ENCODE measurements around the gene CCM2L.

The CCM2L gene

DNA sequence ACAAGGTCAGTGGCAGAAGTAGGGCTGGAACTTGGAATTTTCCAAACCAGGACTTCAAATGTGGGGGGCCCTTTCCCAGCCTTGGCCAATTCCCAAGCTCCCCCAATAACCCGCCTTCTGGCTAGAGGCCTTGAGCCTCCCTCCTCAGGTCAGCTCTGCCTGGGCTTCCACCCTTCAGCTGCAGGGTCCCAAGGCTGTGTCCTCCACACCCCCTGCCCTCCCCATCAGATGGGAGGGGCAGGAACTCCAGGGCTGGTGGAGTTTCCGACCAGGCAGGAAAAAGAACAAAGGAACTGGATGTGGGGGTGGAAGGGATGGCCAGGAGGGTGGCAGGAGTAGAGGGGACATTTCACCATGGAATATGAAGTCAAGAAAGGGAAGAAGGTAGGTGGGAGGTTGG lies at the start of gene CCM2L:
Gene CCM2L, plus strand, starts transcription at position 338 of the 400 bp plus-strand sequence. Its CDS starts 17 bp downstream, at position 355.
- no peak for DNase-seq

DNA sequence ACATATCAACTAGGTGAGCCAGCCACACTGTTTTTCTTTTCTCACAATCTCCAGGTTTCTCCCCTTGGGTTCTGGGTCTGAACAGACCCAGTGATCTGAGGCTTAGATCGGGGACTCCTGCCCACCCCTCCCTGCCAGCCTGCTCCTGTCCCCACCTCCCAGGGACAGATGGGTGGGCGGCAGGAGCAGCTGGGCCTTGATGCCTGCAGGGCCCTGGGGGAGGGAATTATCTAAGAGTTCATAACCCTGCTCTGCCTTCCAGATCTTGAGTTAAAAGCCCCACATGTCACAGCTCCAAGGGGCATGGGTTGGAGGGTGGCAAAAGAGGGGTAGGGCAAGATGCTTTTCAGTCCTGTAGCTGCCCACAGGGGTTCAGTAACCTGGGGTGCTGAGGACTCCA lies 47.5 kb upstream of the CCM2L start:
- no peak for DNase-seq

DNA sequence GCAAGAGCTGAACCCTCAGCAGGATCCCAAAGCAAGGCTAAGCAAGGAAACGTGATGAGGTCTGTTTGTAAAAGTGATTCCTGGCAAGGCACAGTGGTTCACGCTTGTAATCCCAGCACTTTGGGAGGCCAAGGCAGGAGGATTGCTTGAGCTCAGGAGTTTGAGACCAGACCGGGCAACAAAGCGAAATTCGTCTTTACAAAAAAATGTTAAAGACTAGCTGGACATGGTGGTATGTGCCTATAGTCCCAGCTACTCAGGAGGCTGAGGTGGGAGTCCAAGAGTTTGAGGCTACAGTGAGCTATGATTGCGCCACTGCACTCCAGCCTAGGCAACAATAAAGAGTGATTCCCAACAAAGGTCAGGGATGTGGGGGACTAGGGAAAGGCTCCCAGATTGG lies 46.3 kb upstream of the CCM2L start:
- no peak for DNase-seq

DNA sequence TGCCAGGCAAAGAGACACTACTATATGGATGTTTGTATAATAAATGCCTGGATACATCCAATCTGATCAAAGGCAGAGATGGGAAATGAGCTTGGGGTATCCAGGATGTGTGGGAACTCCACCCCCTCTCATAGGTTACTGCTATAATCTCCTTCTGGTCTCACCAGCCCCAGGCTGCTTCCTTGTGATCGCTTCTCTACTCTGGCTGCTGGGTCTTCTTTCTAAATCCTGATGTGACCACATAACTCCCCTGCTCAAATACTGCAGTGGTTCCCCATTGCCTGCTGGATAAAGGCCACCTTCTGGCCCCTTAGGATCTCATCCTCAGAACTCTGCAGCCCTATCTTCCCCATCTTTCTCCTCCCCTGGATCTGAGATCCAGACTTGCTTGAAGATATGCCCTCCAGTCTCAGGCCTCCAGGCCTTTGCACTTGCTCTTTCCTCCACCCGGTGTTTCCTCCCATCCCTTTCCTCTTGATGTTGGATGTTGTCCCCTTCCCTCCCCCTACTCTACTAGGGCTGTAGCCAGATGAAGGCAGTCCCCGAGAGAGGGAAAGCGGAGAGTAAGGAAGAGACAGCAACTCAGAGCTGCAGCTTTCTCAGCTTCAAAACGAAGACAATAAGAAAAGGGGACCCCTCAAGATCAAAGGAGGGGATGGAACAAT lies 43.1 kb upstream of the CCM2L start:
- no peak for DNase-seq

DNA sequence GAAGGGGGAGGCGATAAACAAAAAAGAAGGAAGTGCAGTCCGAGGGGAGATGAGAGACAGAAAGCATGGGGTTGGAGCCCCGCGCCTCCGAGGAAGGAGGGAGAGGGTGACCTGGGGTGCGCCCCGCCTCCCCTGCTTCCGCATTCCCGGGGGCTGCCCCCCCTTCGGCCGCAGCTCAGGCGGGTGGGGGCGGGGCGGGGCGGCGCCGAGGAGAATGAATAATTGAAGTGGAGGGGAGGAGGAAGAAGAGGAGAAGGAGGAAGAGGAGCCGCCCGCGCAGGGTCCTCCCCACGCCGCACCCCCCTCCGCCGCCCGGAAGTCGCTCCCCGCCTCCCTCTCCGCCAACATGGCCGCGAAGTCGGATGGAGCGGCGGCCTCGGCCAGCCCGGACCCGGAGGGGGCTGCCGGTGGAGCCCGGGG lies 42.4 kb upstream of the CCM2L start, which contains the start of gene XKR7:
Gene XKR7, plus strand, starts transcription at position 322 of the 420 bp plus-strand sequence. Its CDS starts 25 bp downstream, at position 347.
- DNase-seq: no peak

DNA sequence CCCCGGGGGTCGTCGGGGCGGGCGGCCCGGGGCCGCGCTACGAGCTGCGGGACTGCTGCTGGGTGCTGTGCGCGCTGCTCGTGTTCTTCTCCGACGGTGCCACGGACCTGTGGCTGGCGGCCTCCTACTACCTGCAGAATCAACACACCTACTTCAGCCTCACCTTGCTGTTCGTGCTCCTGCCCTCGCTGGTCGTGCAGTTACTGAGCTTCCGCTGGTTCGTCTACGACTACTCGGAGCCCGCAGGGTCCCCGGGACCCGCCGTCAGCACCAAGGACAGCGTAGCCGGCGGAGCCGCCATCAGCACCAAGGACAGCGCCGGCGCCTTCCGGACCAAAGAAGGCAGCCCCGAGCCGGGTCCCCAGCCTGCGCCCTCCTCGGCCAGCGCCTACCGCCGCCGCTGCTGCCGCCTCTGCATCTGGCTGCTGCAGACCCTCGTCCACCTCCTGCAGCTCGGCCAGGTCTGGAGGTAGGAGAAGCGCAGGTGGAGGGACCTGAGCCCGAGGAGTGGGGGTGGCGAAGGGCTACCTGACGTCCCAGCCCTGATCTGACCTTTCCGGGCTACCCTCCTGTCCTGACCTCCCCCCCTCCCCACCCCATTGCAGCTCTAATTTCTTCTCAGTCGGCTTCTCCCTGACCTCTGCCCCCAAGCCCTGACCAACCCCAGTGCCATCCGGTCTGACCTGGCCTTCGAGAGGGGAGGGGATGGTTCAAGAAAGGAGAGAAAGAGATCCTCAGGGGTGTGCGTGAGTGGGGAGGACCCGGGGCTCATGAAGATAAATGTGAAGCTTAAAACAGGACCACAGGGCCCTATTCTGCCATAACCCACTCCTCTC lies 41.7 kb upstream of the CCM2L start:
- DNase-seq: peak; percentile 67

DNA sequence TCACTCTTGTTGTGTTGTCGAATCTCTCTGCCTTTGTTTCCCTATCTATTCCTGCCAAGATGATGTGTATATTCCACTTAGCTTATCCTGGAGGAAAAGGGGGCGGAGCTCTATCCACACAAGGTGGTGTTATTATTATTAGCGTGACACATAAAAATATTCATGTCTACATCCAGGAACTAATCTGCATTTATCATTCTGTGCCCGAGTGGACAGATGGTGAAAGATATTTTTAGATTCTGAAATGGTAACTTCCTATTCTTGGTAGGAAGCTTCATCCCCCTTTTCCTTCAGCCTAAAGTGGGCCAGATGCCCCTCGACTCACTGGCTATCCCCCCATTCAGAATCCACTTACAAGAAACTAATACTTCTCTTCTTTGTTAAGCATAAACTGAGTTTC lies 40.2 kb upstream of the CCM2L start:
- no peak for DNase-seq

DNA sequence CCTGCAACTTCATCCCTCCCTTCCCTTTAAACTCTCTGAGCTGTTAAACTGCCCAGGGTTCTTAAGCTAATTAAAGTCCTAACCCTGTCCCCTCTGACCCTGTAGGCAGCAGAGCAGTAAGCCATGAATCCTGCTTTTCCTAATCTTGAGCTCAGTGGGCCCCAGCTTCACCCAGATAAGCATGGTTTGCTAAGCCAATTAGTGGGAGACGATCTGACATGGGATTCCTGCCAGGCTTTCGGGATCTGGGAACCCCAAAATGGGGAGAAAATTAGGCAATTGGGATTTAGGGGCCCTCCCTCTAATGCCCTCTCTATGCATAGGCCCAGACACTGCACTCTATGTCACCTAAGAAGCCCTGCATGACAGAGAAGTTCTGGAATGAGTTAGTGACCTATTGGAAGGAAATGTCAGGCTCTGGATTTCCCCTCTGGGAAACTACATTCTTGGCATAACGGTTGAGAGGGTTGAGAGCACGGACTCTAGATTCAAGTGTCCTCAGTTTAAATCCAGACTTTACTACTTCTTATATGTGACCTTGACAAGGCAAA lies 37.7 kb upstream of the CCM2L start:
- no peak for DNase-seq

DNA sequence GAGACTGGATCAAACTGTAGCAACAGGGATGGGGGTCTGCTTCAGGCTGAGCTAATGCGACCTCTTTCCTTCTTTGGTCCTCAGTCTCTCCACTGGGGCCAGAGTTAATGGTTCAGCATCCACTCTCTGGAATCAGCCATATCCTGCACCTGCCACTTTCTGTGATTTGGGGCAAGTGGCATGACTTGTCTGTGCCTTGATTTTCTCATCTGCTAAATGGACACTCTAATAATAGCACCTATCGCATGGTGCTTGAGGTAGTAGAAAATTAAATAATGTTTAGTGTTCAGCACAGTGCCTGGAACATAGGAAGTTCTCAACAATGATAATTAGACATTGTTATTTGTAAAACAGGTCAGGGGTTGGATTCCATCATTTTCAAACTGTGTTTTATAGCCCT lies 35.9 kb upstream of the CCM2L start:
- DNase-seq: no peak

DNA sequence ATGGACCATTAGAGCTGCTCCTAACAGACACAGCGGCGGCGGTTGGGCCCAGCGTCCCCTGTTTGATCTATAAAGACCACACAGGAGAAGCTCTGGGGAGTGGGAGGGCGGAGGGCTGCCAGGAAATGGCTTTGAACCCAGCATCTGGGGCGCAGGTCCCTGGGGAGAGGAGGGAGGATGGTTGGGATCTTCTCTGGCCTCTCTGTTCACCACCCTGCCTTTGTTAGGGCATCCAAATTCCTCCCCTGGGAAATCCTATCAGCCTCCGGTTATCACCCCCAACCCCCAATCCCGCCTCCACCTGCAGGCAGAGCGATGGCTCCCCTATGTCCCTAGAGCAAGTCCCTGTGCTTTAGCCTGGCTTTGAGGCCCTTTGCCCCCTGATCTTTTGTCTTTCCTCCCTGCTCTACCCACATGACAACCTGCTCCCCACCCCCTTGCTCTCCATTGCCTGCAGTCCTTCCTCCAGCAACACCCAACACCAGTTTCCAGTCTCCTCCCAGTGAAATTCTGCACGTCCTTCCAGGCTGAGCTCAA lies 35.2 kb upstream of the CCM2L start:
- no peak for DNase-seq

DNA sequence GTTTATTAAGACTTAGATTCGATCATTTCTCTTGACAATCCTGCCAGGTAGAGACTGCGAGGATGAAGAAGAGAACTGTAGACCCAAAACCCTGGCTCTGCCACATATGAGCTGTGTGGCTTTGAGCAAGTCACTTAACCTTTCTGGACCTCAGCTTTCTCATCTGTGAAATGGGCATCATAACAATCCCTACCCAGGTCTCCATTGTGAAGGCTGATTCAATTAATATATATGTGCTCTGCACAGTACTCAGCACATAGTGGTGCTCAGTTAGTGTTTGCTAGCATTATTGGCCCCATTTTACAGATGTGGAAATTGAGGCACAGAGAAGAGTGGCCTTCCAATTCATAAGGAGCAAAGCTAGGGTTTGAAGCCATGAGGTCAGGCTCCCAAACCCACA lies 34.4 kb upstream of the CCM2L start:
- DNase-seq: no peak

DNA sequence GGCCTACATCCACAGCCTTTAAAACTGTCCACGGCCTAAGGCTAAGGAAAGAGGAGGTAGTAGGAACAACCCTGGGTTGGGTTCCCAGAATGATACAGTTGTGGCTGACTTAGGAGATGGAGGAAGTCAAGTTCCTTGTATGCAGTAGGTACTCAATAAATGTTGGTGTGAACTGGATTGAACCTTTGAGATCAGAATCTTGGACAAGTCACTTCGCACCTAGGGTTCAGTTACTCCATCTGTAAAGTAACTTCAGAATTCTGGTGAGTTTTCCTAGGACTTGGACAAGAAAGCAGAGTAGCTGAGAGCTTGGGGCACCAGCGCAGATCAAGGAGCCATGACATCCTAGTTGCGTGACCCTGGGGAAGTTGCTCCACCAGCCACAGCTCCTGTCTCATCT lies 33.2 kb upstream of the CCM2L start:
- DNase-seq: no peak

DNA sequence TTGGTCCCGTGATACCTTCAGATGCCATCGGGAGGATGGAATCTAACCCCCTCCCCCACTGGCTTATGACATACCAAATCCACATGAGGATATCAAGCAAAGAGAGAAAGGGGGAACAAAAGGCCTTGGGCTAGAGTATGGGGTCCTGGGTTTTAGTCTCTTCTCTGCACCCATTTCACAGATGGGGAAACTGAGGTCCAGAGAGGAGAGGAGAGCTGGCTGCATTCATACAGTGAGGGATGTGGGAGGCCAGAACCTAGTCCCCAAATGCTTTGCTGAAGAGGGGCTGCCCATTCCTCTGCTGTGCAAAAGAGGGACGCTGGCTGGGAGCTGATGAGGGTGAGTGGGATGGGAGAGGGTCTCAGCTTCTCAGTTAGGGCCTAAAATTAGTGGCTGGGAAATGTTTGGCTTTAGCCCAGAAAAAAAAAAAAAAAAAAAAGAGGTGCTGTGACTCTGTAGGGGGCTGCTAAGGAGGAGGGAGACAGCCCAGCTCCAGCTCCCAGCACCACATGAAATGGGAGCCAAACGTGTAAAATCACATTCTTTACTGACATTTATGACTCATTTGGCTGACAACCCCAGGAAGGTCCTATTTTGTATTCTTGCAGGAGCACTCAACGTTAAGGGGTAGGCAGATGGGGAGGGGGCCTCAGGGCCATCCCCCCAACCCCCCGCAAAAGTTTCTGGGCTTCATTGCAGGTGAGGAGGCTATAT lies 30.4 kb upstream of the CCM2L start:
- DNase-seq: no peak

DNA sequence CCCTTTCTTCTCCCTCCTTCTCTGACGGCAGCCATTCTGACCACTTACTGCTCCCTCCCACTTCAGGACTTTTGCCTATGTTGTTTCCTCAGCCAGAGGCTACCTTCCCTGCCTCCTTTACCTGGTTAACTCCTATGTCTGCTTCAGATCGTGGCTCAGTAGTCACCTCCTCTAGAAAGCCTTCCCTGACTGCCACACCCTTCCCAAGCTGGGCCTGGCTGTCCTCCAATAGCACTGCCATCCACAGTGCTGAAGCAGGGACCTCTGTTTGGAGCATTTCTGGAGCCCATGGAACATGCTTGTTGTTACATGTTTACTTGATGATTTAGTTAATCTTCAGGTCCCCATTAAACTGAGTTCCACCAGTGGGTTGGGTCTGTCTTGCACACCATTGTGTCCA lies 28.5 kb upstream of the CCM2L start:
- no peak for DNase-seq

DNA sequence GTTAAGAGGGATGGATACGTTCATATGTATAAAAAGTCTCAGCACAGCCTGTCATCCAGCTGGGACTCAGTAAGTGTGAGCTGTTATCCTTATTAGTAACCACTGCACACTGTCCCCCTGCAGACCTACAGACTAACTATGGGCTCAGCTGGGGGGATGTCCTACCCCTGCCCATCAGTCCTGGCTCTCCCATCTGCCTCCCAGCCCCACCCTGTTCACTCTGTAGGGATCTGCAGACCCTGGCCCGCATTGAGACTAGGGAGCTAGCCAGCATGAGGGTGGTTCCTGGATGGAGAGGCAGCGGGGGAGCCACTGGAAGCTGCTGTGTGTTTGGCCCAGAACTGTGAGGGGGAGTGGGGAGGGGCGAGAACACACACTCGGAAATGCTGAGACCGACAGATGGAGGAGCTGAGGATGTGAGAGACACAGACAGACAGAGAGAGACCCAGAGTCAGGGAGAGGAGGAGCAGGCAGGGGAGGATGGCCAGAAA lies 25.2 kb upstream of the CCM2L start:
- no peak for DNase-seq

DNA sequence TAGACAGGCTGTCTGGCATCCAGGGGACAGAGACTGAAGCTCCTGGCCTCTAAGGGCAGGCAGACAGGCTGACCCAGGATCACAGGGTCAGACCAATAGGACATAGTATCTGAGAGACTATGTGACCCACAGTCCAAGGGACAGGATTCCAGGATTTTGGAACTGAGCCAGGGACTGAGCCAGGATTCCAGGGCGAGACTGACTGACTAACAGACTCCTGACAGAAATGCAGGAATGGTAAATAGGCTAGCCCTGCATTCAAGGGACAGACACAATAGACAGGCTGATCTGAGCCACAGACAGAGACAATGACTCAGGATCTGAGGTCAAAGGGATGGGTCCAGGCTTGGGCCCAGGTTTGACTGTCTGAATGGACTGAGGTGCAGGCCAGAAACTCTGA lies 22.5 kb upstream of the CCM2L start:
- no peak for DNase-seq

DNA sequence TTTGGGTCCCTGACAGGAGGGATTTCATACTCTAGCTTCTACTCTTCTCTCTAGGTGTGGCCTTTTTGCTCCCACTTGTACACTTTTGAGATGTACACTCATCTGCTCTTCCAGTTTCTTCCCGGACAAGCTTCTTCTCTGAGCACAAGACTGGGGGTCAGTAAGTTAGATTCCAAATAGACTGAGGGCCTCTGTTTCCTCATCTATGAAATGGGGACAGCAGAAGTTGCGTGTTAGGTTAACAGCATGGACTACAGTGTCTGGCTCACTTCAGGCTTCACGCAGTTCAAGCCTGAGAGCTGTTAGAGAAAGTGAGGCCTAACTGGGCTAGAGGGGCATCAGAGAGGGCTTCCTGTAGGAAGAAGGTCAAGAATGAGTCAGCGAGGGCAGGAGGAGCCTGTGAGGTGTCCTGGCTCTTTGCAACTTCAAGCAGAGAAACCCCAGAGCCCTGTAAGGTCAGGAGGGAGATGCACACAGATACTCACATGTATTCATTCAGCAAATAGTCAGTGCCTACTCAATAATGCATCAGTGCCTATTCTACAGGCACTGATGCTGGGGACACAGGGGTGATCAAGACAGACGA lies 21.7 kb upstream of the CCM2L start:
- no peak for DNase-seq

DNA sequence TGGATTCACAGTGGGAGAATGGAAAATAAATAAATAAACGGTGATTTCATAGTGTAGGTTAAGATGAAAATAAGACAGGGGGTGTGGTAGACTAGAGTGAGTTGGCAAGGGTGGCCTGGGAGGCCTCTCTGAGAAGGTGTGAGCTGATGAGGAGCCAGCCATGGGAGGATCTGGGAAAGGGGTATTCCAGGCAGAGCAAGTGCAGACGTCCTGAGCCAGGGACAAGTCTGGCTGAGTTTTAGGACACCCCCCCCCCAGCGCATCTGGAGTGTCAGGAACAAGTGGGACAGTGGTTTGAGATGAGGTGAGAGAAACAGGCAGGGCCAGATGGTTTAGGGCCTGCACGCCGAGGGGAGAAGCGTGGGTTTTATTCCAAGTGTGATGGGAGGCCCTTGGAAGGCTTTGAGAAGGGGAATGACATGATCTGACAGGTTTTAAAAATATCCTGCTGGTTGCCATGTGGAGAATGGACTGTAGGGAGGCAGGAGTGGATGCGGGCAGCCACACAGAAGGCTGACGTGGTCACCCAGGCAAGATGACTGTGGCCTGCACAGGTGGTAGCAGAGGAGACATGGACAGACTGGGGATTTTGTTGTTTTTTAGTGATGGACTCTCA lies 21.1 kb upstream of the CCM2L start:
- DNase-seq: no peak

DNA sequence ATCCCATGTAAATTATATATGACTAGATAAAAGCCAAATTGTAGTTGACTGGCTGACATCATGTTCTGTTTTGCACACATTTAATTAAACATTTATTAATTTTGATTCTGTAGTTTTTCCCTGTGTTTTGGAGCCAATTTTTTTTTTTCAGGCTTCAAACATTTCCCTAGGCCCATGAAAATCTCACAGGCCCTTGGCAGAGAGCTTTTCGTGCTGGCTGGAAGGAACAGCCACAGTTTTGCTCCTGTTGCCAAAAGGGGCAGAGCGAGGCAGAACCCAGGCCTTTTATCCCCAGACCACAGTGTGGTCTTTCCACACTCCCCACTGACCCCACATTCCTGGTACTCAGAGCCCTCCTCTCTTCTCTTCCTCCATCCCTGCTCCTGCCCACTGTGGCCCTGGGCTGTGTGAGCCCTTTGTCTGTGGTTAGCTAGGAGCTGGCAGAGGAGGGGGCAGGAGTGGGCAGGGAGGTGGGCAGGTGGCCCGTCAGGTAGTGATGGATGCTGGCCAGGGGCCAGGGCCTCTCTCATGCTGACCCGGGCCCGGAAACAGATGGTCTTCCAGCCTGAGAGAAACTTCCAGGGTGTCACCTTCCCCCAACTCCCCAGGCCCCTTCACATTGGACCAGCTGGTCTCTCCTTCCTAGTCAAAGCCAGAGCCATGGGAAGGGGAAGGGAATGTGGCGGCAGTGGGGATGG lies 19.4 kb upstream of the CCM2L start:
- DNase-seq: no peak

DNA sequence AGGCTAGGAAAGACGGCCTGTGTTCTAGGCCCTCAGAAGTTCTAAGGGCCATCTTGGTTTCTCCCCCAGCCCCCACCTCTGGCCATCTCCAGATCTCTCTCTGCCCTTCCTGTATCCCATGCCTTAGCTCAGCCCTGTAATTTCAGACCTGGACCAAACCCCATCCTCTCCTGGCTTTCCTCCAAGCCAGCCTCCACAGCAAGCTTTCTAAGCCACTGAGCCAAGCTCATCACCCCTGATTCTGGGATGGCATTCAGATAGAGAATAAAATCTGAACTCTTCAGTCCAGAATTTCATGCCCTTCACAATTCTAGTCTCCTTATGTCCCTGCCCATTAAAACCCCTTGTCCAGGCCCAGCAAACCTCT lies 18.9 kb upstream of the CCM2L start:
- no peak for DNase-seq

DNA sequence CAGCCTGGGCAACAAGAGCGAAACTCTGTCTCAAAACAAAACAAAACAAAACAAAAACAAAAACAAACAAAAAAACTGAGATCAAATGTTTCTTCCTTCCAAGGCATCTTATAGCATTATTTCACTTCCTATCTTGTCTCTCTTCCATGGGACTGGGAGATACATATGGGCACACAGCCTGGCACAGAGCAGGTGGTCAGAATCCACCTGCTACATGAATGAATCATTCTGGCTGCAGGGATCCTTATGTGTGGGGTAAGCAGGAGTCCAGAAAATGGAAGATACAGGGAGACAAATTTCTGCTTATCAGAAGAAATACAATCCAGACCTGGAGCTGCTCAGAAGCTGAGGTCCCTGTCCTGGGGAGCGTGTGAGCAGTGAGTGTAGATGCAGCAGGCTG lies 18.2 kb upstream of the CCM2L start:
- no peak for DNase-seq

DNA sequence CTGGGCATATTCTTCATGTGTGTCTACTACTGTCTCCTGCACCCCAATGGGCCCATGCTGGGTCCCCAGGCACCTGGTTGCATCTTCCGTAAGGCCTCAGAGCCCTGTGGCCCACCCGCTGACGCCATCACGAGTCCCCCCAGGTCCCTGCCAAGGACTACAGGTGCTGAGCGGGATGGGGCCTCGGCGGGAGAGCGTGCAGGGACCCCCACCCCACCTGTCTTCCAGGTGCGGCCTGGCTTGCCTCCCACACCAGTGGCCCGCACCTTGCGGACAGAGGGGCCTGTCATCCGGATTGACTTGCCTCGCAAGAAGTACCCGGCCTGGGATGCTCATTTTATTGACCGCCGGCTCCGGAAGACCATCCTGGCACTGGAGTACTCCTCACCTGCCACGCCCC lies 13.2 kb upstream of the CCM2L start:
- no peak for DNase-seq

Data from activated CD4-positive, alpha-beta T cell treated with anti-CD3 and anti-CD28 coated beads, Interleukin-2, amount 50 U/mL, for 16 hours (primary cell).